Activated CD4-positive, alpha-beta T cell treated with anti-CD3 and anti-CD28 coated beads for 24 hours (primary cell): ENCODE data around the gene BLTP2.
A peak's percentile ranks its signal among the peaks of the same experiment; 100 is the strongest.
"Not testable (repeated sequence)": the region's sequence is repeated elsewhere in the genome, so short reads cannot be mapped to it uniquely, and the experiment has no call there.

Source experiments
- DNase-seq, 2 donors: peaks; one replicate each; pipeline ENCODE4 v3.0.0-alpha.2; 2020; ENCODE audit warnings: low read depth in 2 of 2

BLTP2 gene

GRCh38 chr17:28646039-28646754 is 1.2 kb upstream of the BLTP2 start:
- no peak for DNase-seq

GRCh38 chr17:28645576-28645939 is 600 bp upstream of the BLTP2 start:
- DNase-seq: no peak

- DNase-seq: no peak
Observed at GRCh38 chr17:28643983-28644786, 773 bp downstream of the BLTP2 start.

- DNase-seq: no peak
Observed at GRCh38 chr17:28641579-28641978, 3.4 kb downstream of the BLTP2 start.

- no peak for DNase-seq
Observed at GRCh38 chr17:28635506-28635905, 9.5 kb downstream of the BLTP2 start.

- DNase-seq: no peak
Observed at GRCh38 chr17:28634206-28634865, 10.6 kb downstream of the BLTP2 start.

- no peak for DNase-seq
Observed at GRCh38 chr17:28626818-28627217, 18.1 kb downstream of the BLTP2 start.

GRCh38 chr17:28624148-28624547 is 20.8 kb downstream of the BLTP2 start:
- no peak for DNase-seq

GRCh38 chr17:28623696-28624095 is 21.3 kb downstream of the BLTP2 start:
- no peak for DNase-seq

- no peak for DNase-seq
Observed at GRCh38 chr17:28622186-28622585, 22.8 kb downstream of the BLTP2 start.

GRCh38 chr17:28620010-28620409 is 24.9 kb downstream of the BLTP2 start:
- DNase-seq: no peak

- DNase-seq: no peak
Observed at GRCh38 chr17:28618464-28618863, 26.5 kb downstream of the BLTP2 start.

GRCh38 chr17:28616281-28616680 is 28.7 kb downstream of the BLTP2 start:
- no peak for DNase-seq

- DNase-seq: no peak
Observed at GRCh38 chr17:28615260-28615940, 29.6 kb downstream of the BLTP2 start.

GRCh38 chr17:28613931-28614381 is 31.0 kb downstream of the BLTP2 start, which contains the start of gene RSKR:
RSKR (minus strand) TSS chr17:28614185; CDS start chr17:28614161, 24 bp downstream.
- DNase-seq: no peak

GRCh38 chr17:28612936-28613872 is 31.8 kb downstream of the BLTP2 start:
- peak in 1 of 2 donors; percentile 24 for DNase-seq

GRCh38 chr17:28612531-28612930 is 32.4 kb downstream of the BLTP2 start:
- DNase-seq: no peak

GRCh38 chr17:28610376-28610775 is 34.6 kb downstream of the BLTP2 start:
- no peak for DNase-seq

GRCh38 chr17:28604031-28604430 is 40.9 kb downstream of the BLTP2 start:
- DNase-seq: not testable (repeated sequence)

- DNase-seq: peak; percentile 41 to 46
Observed at GRCh38 chr17:28599311-28600184, 45.4 kb downstream of the BLTP2 start.
